ENCODE measurements around the gene DENND1C. TPM values are rescaled to one million over a fixed set of nuclear protein-coding genes. Genes with fewer than 3 reads are reported as not detected.
A peak's percentile ranks its signal among the peaks of the same experiment; 100 is the strongest.

The DENND1C gene
- total and polyA plus RNA-seq, 9 of the 15 experiments (the other 6 are each of a cell fraction or from before 2014, with no cell fraction given), result 0.03 to 1.2 (median 0.32) TPM; not detected in 1

DNA sequence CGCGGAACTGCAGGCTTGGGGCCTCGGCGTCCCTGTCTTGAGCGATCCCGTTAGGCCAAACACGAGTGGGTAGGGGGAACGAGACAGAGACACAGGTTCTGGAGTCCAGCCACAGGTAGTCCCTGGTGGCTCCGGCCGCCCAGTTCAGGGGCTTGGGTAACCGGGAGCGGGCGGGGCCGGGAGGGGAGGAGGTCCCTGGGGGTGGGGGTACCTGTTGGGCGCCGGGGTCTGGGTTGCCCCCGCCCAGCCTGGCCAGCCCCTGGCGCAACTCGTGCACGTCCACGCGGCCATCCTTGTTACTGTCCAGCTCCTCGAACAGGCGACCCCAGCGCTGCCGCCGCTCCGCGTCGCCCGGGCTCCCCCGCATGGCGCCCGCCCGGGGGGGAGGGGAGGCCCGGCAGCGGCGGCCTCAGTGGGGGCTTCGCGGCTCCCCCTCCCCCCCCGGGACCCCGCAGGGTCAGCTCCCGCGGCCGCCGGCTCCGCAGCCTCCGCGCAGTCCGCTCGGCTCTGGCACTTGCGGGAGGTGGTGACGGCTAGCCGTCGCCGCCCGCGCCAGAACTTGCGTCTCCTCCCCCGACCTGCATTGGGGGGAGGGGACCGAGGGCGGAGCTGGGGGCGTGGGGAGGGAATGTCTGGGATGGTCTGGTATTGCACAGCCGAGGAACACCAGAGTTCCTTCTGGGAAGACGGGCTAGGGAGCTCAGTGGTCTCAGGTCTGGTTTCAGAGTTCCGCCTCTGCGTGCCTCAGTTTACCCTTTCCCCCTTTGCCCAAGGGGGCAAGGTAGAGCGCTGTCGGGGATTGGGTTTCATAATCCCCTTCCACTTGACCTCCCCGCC lies 22.1 kb downstream of the DENND1C start, which contains the start of gene SLC25A23 (continued):
- TF ChIP-seq, protein P1, sequence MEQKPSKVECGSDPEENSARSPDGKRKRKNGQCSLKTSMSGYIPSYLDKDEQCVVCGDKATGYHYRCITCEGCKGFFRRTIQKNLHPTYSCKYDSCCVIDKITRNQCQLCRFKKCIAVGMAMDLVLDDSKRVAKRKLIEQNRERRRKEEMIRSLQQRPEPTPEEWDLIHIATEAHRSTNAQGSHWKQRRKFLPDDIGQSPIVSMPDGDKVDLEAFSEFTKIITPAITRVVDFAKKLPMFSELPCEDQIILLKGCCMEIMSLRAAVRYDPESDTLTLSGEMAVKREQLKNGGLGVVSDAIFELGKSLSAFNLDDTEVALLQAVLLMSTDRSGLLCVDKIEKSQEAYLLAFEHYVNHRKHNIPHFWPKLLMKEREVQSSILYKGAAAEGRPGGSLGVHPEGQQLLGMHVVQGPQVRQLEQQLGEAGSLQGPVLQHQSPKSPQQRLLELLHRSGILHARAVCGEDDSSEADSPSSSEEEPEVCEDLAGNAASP (IDR thresholded peaks at IDR 0.05), result no peak
- TF ChIP-seq ZBTB8A (IDR thresholded peaks at IDR 0.05; ENCODE audit: partially characterized antibody) (no peak), DDX20 (tag; IDR thresholded peaks at IDR 0.05; ENCODE audit: low read depth) (no peak), ZNF12 (CRISPR knock-in tag; IDR thresholded peaks at IDR 0.05) (no peak), TCF7 (IDR thresholded peaks at IDR 0.05; ENCODE audit: borderline replicate concordance) (no peak), NR2F6 (CRISPR knock-in tag; IDR thresholded peaks at IDR 0.05) (no peak), KAT7 (CRISPR knock-in tag; IDR thresholded peaks at IDR 0.05; ENCODE audit: borderline replicate concordance) (no peak), SMAD3 (CRISPR knock-in tag; conservative IDR thresholded peaks at IDR 0.05) (no peak), CHD4 (IDR thresholded peaks at IDR 0.05; ENCODE audit: insufficient read depth, insufficient replicate concordance, low read depth, low read length, poor library complexity, severe bottlenecking) (peak; percentile 12), BRCA1 (IDR thresholded peaks at IDR 0.05) (no peak), BRCA1 (CRISPR knock-in tag; IDR thresholded peaks at IDR 0.05) (peak; percentile 81; the same call in 1 of the 2 replicates), TAF7 (tag; IDR thresholded peaks at IDR 0.05) (no peak)
- TF ChIP-seq, protein P2, sequence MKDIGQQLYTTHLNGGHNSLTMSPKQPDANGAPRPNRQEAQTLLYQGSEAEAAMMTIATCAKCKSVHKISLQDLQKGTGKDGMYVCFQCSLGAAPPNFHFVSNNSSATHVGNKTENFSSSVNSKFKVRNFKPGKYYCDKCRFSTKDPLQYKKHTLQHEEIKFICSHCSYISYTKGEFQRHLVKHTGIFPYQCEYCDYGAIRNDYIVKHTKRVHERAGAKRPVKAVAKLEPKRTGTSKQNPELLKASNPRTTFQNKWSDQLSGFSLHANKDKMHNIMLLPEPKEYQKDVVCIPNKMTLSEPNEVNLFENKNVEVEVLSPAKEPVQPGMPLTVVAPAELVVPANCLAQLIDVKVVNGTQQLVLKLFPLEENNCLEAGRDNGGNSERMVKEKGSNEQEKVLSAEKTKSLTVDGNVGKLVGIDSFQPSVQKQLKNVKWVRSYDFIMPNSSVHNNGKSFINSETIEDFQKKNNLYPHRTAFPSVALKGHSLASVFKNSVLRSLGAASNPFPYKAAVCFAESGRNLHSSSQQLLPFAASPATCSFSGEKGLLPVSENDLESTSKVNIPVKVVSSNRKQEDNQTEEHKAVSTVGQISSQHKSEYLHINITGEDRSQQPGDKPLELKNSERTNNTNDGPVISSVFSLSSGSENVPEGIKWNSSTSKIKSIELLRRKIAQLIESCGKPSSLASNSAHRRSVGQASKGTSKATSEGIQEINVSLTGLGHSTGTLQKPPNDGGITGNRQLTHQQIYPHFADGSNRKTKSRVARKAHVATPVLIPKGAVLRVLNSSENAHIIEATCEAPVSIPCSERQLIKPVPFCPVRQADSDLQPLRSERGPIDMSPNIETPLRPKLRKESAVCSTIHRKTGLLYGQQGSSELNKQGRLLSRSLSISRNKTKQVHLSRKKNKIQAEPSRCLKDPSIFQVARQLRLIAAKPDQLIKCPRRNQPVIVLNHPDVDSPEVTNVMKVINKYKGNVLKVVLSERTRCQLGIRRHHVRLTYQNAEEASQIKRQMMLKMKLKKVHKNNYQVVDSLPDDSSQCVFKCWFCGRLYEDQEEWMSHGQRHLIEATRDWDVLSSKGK (CRISPR knock-in tag; IDR thresholded peaks at IDR 0.05), result no peak
- TF ChIP-seq, protein P3, sequence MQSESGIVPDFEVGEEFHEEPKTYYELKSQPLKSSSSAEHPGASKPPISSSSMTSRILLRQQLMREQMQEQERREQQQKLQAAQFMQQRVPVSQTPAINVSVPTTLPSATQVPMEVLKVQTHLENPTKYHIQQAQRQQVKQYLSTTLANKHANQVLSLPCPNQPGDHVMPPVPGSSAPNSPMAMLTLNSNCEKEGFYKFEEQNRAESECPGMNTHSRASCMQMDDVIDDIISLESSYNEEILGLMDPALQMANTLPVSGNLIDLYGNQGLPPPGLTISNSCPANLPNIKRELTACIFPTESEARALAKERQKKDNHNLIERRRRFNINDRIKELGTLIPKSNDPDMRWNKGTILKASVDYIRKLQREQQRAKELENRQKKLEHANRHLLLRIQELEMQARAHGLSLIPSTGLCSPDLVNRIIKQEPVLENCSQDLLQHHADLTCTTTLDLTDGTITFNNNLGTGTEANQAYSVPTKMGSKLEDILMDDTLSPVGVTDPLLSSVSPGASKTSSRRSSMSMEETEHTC (IDR thresholded peaks at IDR 0.05), result no peak
- TF ChIP-seq, protein P4, sequence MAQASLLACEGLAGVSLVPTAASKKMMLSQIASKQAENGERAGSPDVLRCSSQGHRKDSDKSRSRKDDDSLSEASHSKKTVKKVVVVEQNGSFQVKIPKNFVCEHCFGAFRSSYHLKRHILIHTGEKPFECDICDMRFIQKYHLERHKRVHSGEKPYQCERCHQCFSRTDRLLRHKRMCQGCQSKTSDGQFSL (CRISPR knock-in tag; IDR thresholded peaks at IDR 0.05), result no peak
- TF ChIP-seq, protein P4 (tag; IDR thresholded peaks at IDR 0.05), result no peak
- TF ChIP-seq, protein P5, sequence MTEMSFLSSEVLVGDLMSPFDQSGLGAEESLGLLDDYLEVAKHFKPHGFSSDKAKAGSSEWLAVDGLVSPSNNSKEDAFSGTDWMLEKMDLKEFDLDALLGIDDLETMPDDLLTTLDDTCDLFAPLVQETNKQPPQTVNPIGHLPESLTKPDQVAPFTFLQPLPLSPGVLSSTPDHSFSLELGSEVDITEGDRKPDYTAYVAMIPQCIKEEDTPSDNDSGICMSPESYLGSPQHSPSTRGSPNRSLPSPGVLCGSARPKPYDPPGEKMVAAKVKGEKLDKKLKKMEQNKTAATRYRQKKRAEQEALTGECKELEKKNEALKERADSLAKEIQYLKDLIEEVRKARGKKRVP (CRISPR knock-in tag; IDR thresholded peaks at IDR 0.05), result no peak
- TF ChIP-seq, protein P6, sequence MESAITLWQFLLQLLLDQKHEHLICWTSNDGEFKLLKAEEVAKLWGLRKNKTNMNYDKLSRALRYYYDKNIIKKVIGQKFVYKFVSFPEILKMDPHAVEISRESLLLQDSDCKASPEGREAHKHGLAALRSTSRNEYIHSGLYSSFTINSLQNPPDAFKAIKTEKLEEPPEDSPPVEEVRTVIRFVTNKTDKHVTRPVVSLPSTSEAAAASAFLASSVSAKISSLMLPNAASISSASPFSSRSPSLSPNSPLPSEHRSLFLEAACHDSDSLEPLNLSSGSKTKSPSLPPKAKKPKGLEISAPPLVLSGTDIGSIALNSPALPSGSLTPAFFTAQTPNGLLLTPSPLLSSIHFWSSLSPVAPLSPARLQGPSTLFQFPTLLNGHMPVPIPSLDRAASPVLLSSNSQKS (CRISPR knock-in tag; IDR thresholded peaks at IDR 0.05), result no peak

All from K562 (cell line).